Stimulated activated CD4-positive, alpha-beta T cell treated with anti-CD3 and anti-CD28 coated beads, Interleukin-15, amount 100 ng/mL, for 48 hours (primary cell): ENCODE results near the gene NAV1.
"Not testable (repeated sequence)": the region's sequence is repeated elsewhere in the genome, so short reads cannot be mapped to it uniquely, and the experiment has no call there.

Experiments used
- DNase-seq, 2 donors: peaks; one replicate each; pipeline ENCODE4 v3.0.0-alpha.2; 2020; ENCODE audit warnings: low read depth in 2 of 2

NAV1 gene

GRCh38 chr1:201520046-201520575 is 18.8 kb upstream of the NAV1 start:
- DNase-seq, result not testable (repeated sequence)

GRCh38 chr1:201525193-201525778 is 13.6 kb upstream of the NAV1 start:
- DNase-seq, result no peak

- DNase-seq, result no peak
These were observed 11.0 kb upstream of the NAV1 start for GRCh38 chr1:201527879-201528278.

- DNase-seq, result no peak
These were observed 10.2 kb upstream of the NAV1 start for GRCh38 chr1:201528631-201529252.

GRCh38 chr1:201530741-201531531 is 8.0 kb upstream of the NAV1 start:
- peak in 1 of 2 donors; percentile 28 for DNase-seq

- DNase-seq, result no peak
These were observed 7.1 kb upstream of the NAV1 start for GRCh38 chr1:201531551-201532425.

- no peak for DNase-seq
These were observed 5.1 kb upstream of the NAV1 start for GRCh38 chr1:201533836-201534235.

GRCh38 chr1:201535046-201535918 is 3.6 kb upstream of the NAV1 start:
- no peak for DNase-seq

- no peak for DNase-seq
These were observed 3.0 kb upstream of the NAV1 start for GRCh38 chr1:201535919-201536245.

GRCh38 chr1:201536558-201536957 is 2.4 kb upstream of the NAV1 start:
- DNase-seq, result no peak

- DNase-seq, result no peak
These were observed 1.9 kb upstream of the NAV1 start for GRCh38 chr1:201537028-201537427.

- DNase-seq, result no peak
These were observed 1.5 kb upstream of the NAV1 start for GRCh38 chr1:201537467-201537866.

- DNase-seq, result no peak
These were observed 876 bp upstream of the NAV1 start for GRCh38 chr1:201537891-201538611.

GRCh38 chr1:201539561-201540431 is 869 bp downstream of the NAV1 start:
- DNase-seq, result no peak

GRCh38 chr1:201540846-201541735 is 2.2 kb downstream of the NAV1 start:
- no peak for DNase-seq

- DNase-seq, result no peak
These were observed 3.5 kb downstream of the NAV1 start for GRCh38 chr1:201542309-201543035.

GRCh38 chr1:201543871-201544642 is 5.1 kb downstream of the NAV1 start:
- DNase-seq, result no peak
